ENCODE results near the gene CYFIP2. TPM values are rescaled to one million over a fixed set of nuclear protein-coding genes. Genes with fewer than 3 reads are reported as not detected.

The CYFIP2 gene
- total and polyA plus RNA-seq, 10 of the 15 experiments (the other 5 are each of a cell fraction or from before 2014, with no cell fraction given) = 43.4 to 173 (median 96.0) TPM

DNA sequence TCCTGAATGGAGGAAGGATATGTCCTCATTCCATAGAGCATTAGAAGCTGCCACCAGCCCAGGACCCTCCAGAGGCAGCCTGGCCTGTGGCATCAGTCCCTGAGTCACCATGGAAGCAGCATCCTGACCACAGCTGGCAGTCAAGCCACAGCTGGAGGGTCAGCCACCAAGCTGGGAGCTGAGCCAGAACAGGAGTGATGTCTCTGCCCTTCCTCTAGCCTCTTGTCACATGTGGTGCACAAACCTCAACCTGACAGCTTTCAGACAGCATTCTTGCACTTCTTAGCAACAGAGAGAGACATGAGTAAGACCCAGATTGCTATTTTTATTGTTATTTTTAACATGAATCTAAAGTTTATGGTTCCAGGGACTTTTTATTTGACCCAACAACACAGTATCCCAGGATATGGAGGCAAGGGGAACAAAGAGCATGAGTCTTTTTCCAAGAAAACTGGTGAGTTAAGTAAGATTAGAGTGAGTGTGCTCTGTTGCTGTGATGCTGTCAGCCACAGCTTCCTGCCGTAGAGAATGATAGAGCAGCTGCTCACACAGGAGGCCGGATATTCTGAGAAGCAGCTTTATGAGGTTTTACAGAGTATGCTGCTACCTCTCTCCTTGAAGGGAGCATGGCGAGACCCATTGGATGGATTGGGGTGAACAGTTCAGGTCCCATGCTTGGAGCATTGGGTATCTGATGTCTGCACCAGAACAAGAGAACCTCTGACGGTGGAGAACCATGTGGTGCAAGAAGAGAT lies 13.0 kb upstream of the CYFIP2 start:
- no peaks in the 10 kb centered on the region for H3K36me3 ChIP-seq (ENCODE audit: control insufficient read depth in 2 of 2, insufficient read depth in 2 of 2, low read length in 1 of 2)
- peak; percentile 79 for DNase-seq (ENCODE audit: low read depth, low spot score)
- peaks cover 15% of the 10 kb centered on the region for H3K4me1 ChIP-seq (ENCODE audit: control insufficient read depth, insufficient read depth, low read length)
- FAIRE-seq = no peak
- peak overlapping the region; percentile 45 for H3K27ac ChIP-seq (ENCODE audit: control insufficient read depth, insufficient read depth)
- ATAC-seq = peak; percentile 94
- ChIA-PET CTCF (interaction anchor here (0.6 to 11.2 kb wide), 53 partner anchors 8 to 491 kb away, joined by 3 to 244 read pairs (median 10); partner anchors contain the start of genes GARIN3, LSM11 and MED7), SMC1A (ENCODE audit: uncharacterized antibody, unreplicated experiment) (interaction anchor here (0.6 to 10.7 kb wide), 54 partner anchors 10 to 494 kb away, joined by 3 to 138 read pairs (median 7); partner anchors contain the start of genes GARIN3, ITK and MED7), RAD21 (ENCODE audit: unreplicated experiment) (interaction anchor here (0.5 to 8.5 kb wide), 44 partner anchors 12 to 491 kb away, joined by 3 to 159 read pairs (median 5); partner anchors contain the start of genes CYFIP2, LSM11 and MED7), POLR2A (interaction anchor here (0.5 to 3.2 kb wide), 15 partner anchors 10 to 523 kb away, joined by 3 to 12 read pairs (median 4); partner anchors contain the start of gene CYFIP2)
- peak overlapping the region; percentile 64 for H3K4me2 ChIP-seq (ENCODE audit: control insufficient read depth, insufficient read depth)
- peak overlapping the region; percentile 35 for H2AFZ ChIP-seq (ENCODE audit: control insufficient read depth, low read depth, low read length)
- H3K79me2 ChIP-seq (ENCODE audit: control insufficient read depth, insufficient read depth, low read length) = no peaks in the 10 kb centered on the region
- peak overlapping the region; percentile 4; the same call in 1 of the 2 replicates for H3K4me3 ChIP-seq
- intact Hi-C loops (cut with micrococcal nuclease; ENCODE audit: unreplicated experiment) (loop anchor here (1.0 to 10.0 kb wide), 7 partner anchors 32 to 492 kb away; partner anchors contain the start of genes LSM11 and NIPAL4), in situ Hi-C loops (cut with MboI) (loop anchor here (5.0 kb wide), 2 partner anchors 59 to 106 kb away; no protein-coding TSS in a partner anchor)
- H3K27me3 ChIP-seq (replicated peaks in 1 of 2; ENCODE audit: control insufficient read depth in 2 of 2, insufficient read depth in 2 of 2, low read length in 1 of 2) = no peaks in the 10 kb centered on the region
- H3K9ac ChIP-seq (ENCODE audit: control insufficient read depth, insufficient read depth, low read length) = 0 out of 2 replicates have a peak overlapping the region, but pooled peaks have one; percentile 9
- H4K20me1 ChIP-seq (ENCODE audit: control insufficient read depth, insufficient read depth) = no peaks in the 10 kb centered on the region
- H3K9me3 ChIP-seq (replicated peaks; ENCODE audit: control insufficient read depth, insufficient read depth, low read length) = no peaks in the 10 kb centered on the region
- BruUV-seq (replicated peaks) = no TSS peak
- WGBS (ENCODE audit: insufficient coverage, insufficient replicate concordance, low lambda C conversion rate, missing lambda C conversion rate) = 2% methylated on average over 4 of the region's 4 CpGs
- TF ChIP-seq CHD2 (IDR thresholded peaks at IDR 0.05; ENCODE audit: borderline replicate concordance, low read depth, low read length) = 0 out of 2 replicates have a peak, but pooled peaks have one; percentile 8
- TF ChIP-seq JUND (IDR thresholded peaks at IDR 0.05; ENCODE audit: low read depth, low read length) = no peak
- TF ChIP-seq, protein P1, sequence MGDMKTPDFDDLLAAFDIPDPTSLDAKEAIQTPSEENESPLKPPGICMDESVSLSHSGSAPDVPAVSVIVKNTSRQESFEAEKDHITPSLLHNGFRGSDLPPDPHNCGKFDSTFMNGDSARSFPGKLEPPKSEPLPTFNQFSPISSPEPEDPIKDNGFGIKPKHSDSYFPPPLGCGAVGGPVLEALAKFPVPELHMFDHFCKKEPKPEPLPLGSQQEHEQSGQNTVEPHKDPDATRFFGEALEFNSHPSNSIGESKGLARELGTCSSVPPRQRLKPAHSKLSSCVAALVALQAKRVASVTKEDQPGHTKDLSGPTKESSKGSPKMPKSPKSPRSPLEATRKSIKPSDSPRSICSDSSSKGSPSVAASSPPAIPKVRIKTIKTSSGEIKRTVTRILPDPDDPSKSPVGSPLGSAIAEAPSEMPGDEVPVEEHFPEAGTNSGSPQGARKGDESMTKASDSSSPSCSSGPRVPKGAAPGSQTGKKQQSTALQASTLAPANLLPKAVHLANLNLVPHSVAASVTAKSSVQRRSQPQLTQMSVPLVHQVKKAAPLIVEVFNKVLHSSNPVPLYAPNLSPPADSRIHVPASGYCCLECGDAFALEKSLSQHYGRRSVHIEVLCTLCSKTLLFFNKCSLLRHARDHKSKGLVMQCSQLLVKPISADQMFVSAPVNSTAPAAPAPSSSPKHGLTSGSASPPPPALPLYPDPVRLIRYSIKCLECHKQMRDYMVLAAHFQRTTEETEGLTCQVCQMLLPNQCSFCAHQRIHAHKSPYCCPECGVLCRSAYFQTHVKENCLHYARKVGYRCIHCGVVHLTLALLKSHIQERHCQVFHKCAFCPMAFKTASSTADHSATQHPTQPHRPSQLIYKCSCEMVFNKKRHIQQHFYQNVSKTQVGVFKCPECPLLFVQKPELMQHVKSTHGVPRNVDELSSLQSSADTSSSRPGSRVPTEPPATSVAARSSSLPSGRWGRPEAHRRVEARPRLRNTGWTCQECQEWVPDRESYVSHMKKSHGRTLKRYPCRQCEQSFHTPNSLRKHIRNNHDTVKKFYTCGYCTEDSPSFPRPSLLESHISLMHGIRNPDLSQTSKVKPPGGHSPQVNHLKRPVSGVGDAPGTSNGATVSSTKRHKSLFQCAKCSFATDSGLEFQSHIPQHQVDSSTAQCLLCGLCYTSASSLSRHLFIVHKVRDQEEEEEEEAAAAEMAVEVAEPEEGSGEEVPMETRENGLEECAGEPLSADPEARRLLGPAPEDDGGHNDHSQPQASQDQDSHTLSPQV (IDR thresholded peaks at IDR 0.05) = no peak
- TF ChIP-seq, protein P2, sequence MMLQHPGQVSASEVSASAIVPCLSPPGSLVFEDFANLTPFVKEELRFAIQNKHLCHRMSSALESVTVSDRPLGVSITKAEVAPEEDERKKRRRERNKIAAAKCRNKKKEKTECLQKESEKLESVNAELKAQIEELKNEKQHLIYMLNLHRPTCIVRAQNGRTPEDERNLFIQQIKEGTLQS (IDR thresholded peaks at IDR 0.05; ENCODE audit: borderline replicate concordance, extremely low read depth, low read depth, low read length) = no peak
- TF ChIP-seq ETV6 (conservative IDR thresholded peaks at IDR 0.05 in 1 of 2, IDR thresholded peaks at IDR 0.05 in 1 of 2; ENCODE audit: borderline replicate concordance in 1 of 2, low read depth in 1 of 2) = no peak
- TF ChIP-seq MYB (IDR thresholded peaks at IDR 0.05; ENCODE audit: borderline replicate concordance, low read depth, low read length) = no peak
- TF ChIP-seq CREM (IDR thresholded peaks at IDR 0.05; ENCODE audit: low read depth) = 0 out of 2 replicates have a peak, but pooled peaks have one; percentile 12
- TF ChIP-seq ZBED1 (IDR thresholded peaks at IDR 0.05; ENCODE audit: borderline replicate concordance) = no peak
- no peak for TF ChIP-seq LARP7 (IDR thresholded peaks at IDR 0.05)
- TF ChIP-seq, protein P3, sequence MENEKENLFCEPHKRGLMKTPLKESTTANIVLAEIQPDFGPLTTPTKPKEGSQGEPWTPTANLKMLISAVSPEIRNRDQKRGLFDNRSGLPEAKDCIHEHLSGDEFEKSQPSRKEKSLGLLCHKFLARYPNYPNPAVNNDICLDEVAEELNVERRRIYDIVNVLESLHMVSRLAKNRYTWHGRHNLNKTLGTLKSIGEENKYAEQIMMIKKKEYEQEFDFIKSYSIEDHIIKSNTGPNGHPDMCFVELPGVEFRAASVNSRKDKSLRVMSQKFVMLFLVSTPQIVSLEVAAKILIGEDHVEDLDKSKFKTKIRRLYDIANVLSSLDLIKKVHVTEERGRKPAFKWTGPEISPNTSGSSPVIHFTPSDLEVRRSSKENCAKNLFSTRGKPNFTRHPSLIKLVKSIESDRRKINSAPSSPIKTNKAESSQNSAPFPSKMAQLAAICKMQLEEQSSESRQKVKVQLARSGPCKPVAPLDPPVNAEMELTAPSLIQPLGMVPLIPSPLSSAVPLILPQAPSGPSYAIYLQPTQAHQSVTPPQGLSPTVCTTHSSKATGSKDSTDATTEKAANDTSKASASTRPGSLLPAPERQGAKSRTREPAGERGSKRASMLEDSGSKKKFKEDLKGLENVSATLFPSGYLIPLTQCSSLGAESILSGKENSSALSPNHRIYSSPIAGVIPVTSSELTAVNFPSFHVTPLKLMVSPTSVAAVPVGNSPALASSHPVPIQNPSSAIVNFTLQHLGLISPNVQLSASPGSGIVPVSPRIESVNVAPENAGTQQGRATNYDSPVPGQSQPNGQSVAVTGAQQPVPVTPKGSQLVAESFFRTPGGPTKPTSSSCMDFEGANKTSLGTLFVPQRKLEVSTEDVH (IDR thresholded peaks at IDR 0.05; ENCODE audit: low read depth, partially characterized antibody) = no peak
- no peak for TF ChIP-seq ZSCAN29 (IDR thresholded peaks at IDR 0.05)
- TF ChIP-seq FOXM1 (IDR thresholded peaks at IDR 0.05; ENCODE audit: low read depth, low read length) = 0 out of 2 replicates have a peak, but pooled peaks have one; percentile 38
